ENCODE measurements around the gene CENPE. TPM values are rescaled to one million over a fixed set of nuclear protein-coding genes. Genes with fewer than 3 reads are reported as not detected.

CENPE gene
- total RNA-seq, 1 donor from 2014 or later = 95.2 TPM

GRCh38 chr4:103126126-103126525 is 72.0 kb downstream of the CENPE start:
- peaks cover 7% of the 10 kb centered on the region for H3K9me3 ChIP-seq (ENCODE audit: low read depth)
- Mint-ChIP-seq H3K4me1 (no peaks in the 10 kb centered on the region), H3K9me3 (peaks cover 10% of the 10 kb centered on the region), H3K27me3 (ENCODE audit: insufficient read depth, low read depth) (no peaks in the 10 kb centered on the region), H3K36me3 (peaks cover 40% of the 10 kb centered on the region), H3K27ac (no peak overlapping the region), H3K4me3 (no peak overlapping the region)
- H2AFZ ChIP-seq (replicated peaks) = no peak overlapping the region
- no peak for DNase-seq (ENCODE audit: low spot score)
- no peaks in the 10 kb centered on the region for H3F3A ChIP-seq (ENCODE audit: low read depth)
- no peak overlapping the region for H3K27ac ChIP-seq
- no peaks in the 10 kb centered on the region for H4K20me1 ChIP-seq (ENCODE audit: low read depth)
- H3K79me2 ChIP-seq (ENCODE audit: low read depth) = peaks cover 5% of the 10 kb centered on the region
- no peak overlapping the region for H3K4me3 ChIP-seq
- no peak overlapping the region for H3K4me2 ChIP-seq
- H3K36me3 ChIP-seq = peaks cover 33% of the 10 kb centered on the region
- H3K27me3 ChIP-seq = no peaks in the 10 kb centered on the region
- H3K4me1 ChIP-seq = no peaks in the 10 kb centered on the region
- TF ChIP-seq EZH2phosphoT487 (IDR thresholded peaks at IDR 0.05) (no peak), EZH2 (IDR thresholded peaks at IDR 0.05) (no peak), CTCF (IDR thresholded peaks at IDR 0.05) (no peak)
- no peak overlapping the region for H3K9ac ChIP-seq

- Histone ChIP-seq H3K4me1 (no peaks in the 10 kb centered on the region), H2AFZ (replicated peaks) (no peak overlapping the region), H3K4me2 (no peak overlapping the region), H3K9me3 (ENCODE audit: low read depth) (no peaks in the 10 kb centered on the region), H3K27ac (no peak overlapping the region), H3K4me3 (no peak overlapping the region), H3K79me2 (ENCODE audit: low read depth) (no peaks in the 10 kb centered on the region), H3K27me3 (no peaks in the 10 kb centered on the region), H3F3A (ENCODE audit: low read depth) (no peaks in the 10 kb centered on the region), H3K36me3 (peaks cover 25% of the 10 kb centered on the region), H3K9ac (no peak overlapping the region), H4K20me1 (ENCODE audit: low read depth) (no peaks in the 10 kb centered on the region)
- H3K4me1 Mint-ChIP-seq = no peaks in the 10 kb centered on the region
- H3K9me3 Mint-ChIP-seq = no peaks in the 10 kb centered on the region
- peaks cover 20% of the 10 kb centered on the region for H3K36me3 Mint-ChIP-seq
- TF ChIP-seq CTCF (IDR thresholded peaks at IDR 0.05) (no peak), EZH2phosphoT487 (IDR thresholded peaks at IDR 0.05) (no peak), EZH2 (IDR thresholded peaks at IDR 0.05) (no peak)
- H3K4me3 Mint-ChIP-seq = no peak overlapping the region
- peaks cover 2% of the 10 kb centered on the region for H3K27me3 Mint-ChIP-seq (ENCODE audit: insufficient read depth, low read depth)
- no peak for DNase-seq (ENCODE audit: low spot score)
- H3K27ac Mint-ChIP-seq = no peak overlapping the region
Measured at GRCh38 chr4:103123114-103123513, 75.0 kb downstream of the CENPE start.

GRCh38 chr4:103118166-103118565 is 80.0 kb downstream of the CENPE start:
- no peak for DNase-seq (ENCODE audit: low spot score)
- no peaks in the 10 kb centered on the region for H3K4me1 Mint-ChIP-seq
- Histone ChIP-seq H2AFZ (replicated peaks) (no peak overlapping the region), H3K4me2 (no peak overlapping the region), H3K4me3 (no peak overlapping the region), H4K20me1 (ENCODE audit: low read depth) (no peaks in the 10 kb centered on the region), H3K9me3 (ENCODE audit: low read depth) (no peaks in the 10 kb centered on the region), H3K36me3 (peaks cover 40% of the 10 kb centered on the region), H3K79me2 (ENCODE audit: low read depth) (no peaks in the 10 kb centered on the region), H3K9ac (no peak overlapping the region), H3F3A (ENCODE audit: low read depth) (peaks cover 18% of the 10 kb centered on the region), H3K27me3 (no peaks in the 10 kb centered on the region), H3K27ac (no peak overlapping the region), H3K4me1 (no peaks in the 10 kb centered on the region)
- TF ChIP-seq CTCF (IDR thresholded peaks at IDR 0.05) = no peak
- TF ChIP-seq EZH2phosphoT487 (IDR thresholded peaks at IDR 0.05) = no peak
- peaks cover 2% of the 10 kb centered on the region for H3K27me3 Mint-ChIP-seq (ENCODE audit: insufficient read depth, low read depth)
- H3K27ac Mint-ChIP-seq = no peak overlapping the region
- H3K9me3 Mint-ChIP-seq = no peaks in the 10 kb centered on the region
- H3K4me3 Mint-ChIP-seq = no peak overlapping the region
- peaks cover 13% of the 10 kb centered on the region for H3K36me3 Mint-ChIP-seq

Data from neural progenitor cell (in vitro differentiated cells).